ENCODE results near the gene CCR4. TPM values are rescaled to one million over a fixed set of nuclear protein-coding genes. Genes with fewer than 3 reads are reported as not detected.

CCR4 gene
- total RNA-seq, 1 experiment from 2014 or later = not detected

DNA sequence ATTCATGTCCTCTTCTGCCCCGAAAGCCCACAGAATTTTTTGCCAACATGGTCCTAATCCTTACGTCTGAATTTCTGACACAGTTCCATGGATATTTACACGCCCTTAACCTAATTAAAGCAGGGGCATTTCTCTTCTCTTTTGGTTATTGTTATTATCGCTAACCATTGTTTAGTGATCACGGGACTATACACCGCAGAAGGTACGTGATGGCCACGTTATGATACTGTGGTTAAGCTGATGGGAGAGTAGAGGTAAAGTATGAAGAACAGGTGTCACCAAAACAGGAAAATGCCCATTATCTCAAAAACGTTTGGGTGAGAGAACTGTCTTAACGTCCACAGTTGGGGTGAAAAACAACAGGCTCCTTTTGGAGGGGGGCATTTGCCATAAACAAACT is 26.4 kb downstream of the CCR4 start (continued):
- no peak for TF ChIP-seq ZFX (IDR thresholded peaks at IDR 0.05)
- no peak for TF ChIP-seq YY1 (IDR thresholded peaks at IDR 0.05; ENCODE audit: extremely low read depth, insufficient replicate concordance, low read depth, low read length)
- no peak for TF ChIP-seq RAD21 (IDR thresholded peaks at IDR 0.05; ENCODE audit: low read depth)
- no peak for TF ChIP-seq MAX (IDR thresholded peaks at IDR 0.05)
- no peak for TF ChIP-seq SIN3A (IDR thresholded peaks at IDR 0.05; ENCODE audit: low read depth)
- no peak for TF ChIP-seq TCF7L2 (IDR thresholded peaks at IDR 0.05; ENCODE audit: borderline replicate concordance, extremely low read depth, insufficient read depth, insufficient read length)

DNA sequence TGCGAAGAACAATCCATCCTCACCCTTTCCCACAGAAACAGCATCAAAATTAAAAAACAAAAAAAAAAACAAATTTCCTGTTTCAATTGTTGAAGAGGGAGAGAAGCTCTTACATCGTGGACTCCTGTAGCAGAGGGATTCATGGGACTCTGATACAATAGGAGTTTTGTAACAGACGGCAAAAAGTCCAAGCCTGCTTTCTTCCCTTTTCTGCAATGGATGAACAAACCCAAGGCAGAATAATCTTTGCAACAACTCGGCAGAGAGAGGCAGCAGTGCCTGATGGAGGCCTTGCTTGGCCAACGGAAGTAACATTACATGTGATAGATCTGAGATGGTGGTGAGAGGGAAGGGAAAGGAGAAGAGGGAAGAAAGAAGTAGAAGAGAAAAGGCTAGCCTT is 26.9 kb downstream of the CCR4 start:
- no peak for ATAC-seq
- CTCF ChIA-PET = no interaction called here

More for the DNA sequence above, 26.9 kb downstream of the CCR4 start:
- POLR2A ChIA-PET = no interaction called here
- RAD21 ChIA-PET (ENCODE audit: low non-redundant PET in 1 of 2, low total read pairs in 2 of 2, uncharacterized antibody in 2 of 2, unreplicated experiment in 2 of 2) = no interaction called here
- Histone ChIP-seq H3K9me2 (ENCODE audit: insufficient read depth) (no peaks in the 10 kb centered on the region), H4K20me1 (ENCODE audit: insufficient read depth) (no peaks in the 10 kb centered on the region), H3K79me2 (ENCODE audit: insufficient read depth, low read length) (no peaks in the 10 kb centered on the region), H3K4me3 (replicated peaks in 1 of 2; ENCODE audit: low read depth in 1 of 2, low read length in 2 of 2) (no peak overlapping the region), H2AFZ (ENCODE audit: low read depth, low read length, poor library complexity, severe bottlenecking) (no peak overlapping the region), H3K9me3 (ENCODE audit: control insufficient read depth in 1 of 2, insufficient read depth in 1 of 2, low read depth in 1 of 2, low read length in 2 of 2) (no peaks in the 10 kb centered on the region), H3K27me3 (ENCODE audit: insufficient read depth, low read length) (no peaks in the 10 kb centered on the region), H3K27ac (ENCODE audit: low read depth, low read length) (no peak overlapping the region), H3K9ac (ENCODE audit: low read length) (no peak overlapping the region), H3K4me1 (ENCODE audit: control insufficient read depth in 1 of 2, insufficient read depth in 2 of 2, low read length in 2 of 2) (no peaks in the 10 kb centered on the region), H3K4me2 (ENCODE audit: low read length) (no peak overlapping the region), H3K36me3 (ENCODE audit: control insufficient read depth in 1 of 2, insufficient read depth in 2 of 2, low read length in 2 of 2) (no peaks in the 10 kb centered on the region)
- no peak for DNase-seq (ENCODE audit: low read depth, low spot score)
- no TSS peak for BruUV-seq (replicated peaks)
- no peak for TF ChIP-seq SP1 (IDR thresholded peaks at IDR 0.05; ENCODE audit: low read depth)
- TF ChIP-seq, protein P1, sequence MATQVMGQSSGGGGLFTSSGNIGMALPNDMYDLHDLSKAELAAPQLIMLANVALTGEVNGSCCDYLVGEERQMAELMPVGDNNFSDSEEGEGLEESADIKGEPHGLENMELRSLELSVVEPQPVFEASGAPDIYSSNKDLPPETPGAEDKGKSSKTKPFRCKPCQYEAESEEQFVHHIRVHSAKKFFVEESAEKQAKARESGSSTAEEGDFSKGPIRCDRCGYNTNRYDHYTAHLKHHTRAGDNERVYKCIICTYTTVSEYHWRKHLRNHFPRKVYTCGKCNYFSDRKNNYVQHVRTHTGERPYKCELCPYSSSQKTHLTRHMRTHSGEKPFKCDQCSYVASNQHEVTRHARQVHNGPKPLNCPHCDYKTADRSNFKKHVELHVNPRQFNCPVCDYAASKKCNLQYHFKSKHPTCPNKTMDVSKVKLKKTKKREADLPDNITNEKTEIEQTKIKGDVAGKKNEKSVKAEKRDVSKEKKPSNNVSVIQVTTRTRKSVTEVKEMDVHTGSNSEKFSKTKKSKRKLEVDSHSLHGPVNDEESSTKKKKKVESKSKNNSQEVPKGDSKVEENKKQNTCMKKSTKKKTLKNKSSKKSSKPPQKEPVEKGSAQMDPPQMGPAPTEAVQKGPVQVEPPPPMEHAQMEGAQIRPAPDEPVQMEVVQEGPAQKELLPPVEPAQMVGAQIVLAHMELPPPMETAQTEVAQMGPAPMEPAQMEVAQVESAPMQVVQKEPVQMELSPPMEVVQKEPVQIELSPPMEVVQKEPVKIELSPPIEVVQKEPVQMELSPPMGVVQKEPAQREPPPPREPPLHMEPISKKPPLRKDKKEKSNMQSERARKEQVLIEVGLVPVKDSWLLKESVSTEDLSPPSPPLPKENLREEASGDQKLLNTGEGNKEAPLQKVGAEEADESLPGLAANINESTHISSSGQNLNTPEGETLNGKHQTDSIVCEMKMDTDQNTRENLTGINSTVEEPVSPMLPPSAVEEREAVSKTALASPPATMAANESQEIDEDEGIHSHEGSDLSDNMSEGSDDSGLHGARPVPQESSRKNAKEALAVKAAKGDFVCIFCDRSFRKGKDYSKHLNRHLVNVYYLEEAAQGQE (IDR thresholded peaks at IDR 0.05; ENCODE audit: low read depth) = no peak
- TF ChIP-seq EZH2phosphoT487 (IDR thresholded peaks at IDR 0.05; ENCODE audit: borderline replicate concordance) = no peak
- TF ChIP-seq TCF7L2 (IDR thresholded peaks at IDR 0.05; ENCODE audit: borderline replicate concordance, extremely low read depth, insufficient read depth, insufficient read length) = no peak
- TF ChIP-seq MAX (IDR thresholded peaks at IDR 0.05) = no peak
- TF ChIP-seq ELF1 (IDR thresholded peaks at IDR 0.05; ENCODE audit: borderline replicate concordance, low read depth) = no peak
- TF ChIP-seq EZH2 (IDR thresholded peaks at IDR 0.05) = no peak
- no peak for TF ChIP-seq ZNF274 (IDR thresholded peaks at IDR 0.05; ENCODE audit: low read depth, low read length)
- TF ChIP-seq EGR1 (IDR thresholded peaks at IDR 0.05; ENCODE audit: low read depth) = no peak
- TF ChIP-seq ZBTB33 (IDR thresholded peaks at IDR 0.05; ENCODE audit: extremely low read depth, insufficient replicate concordance, low read length) = no peak
- no peak for TF ChIP-seq SRF (IDR thresholded peaks at IDR 0.05; ENCODE audit: low read depth)
- no peak for TF ChIP-seq SIN3A (IDR thresholded peaks at IDR 0.05; ENCODE audit: low read depth)
- no peak for TF ChIP-seq POLR2A (IDR thresholded peaks at IDR 0.05; ENCODE audit: borderline replicate concordance, extremely low read depth, insufficient read depth, insufficient read length)
- intact Hi-C loops (cut with micrococcal nuclease) = no loop called here

All from HCT116 (cell line).